Type B pancreatic cell (in vitro differentiated cells): ENCODE measurements around the gene CHID1. TPM values are rescaled to one million over a fixed set of nuclear protein-coding genes. Genes with fewer than 3 reads are reported as not detected.

Experiments
- DNase-seq: peaks from one replicate; pipeline ENCODE4 v3.0.0; 2021; ENCODE audit warnings: mixed read lengths; ENCODE audit not compliant: unreplicated experiment; ENCODE audit errors: extremely low spot score
- H3K27ac Mint-ChIP-seq: 2 replicates; pipeline ENCODE4 v1.8.0; 2021; ENCODE audit warnings: mild to moderate bottlenecking, mixed read lengths
- H3K27me3 Mint-ChIP-seq: 2 replicates; pipeline ENCODE4 v1.8.0; 2021; ENCODE audit warnings: mixed read lengths
- H3K36me3 Mint-ChIP-seq: 2 replicates; pipeline ENCODE4 v1.8.0; 2021; ENCODE audit warnings: mixed read lengths
- H3K4me1 Mint-ChIP-seq: one replicate; pipeline ENCODE4 v1.8.0; 2021; ENCODE audit warnings: mixed read lengths; ENCODE audit not compliant: unreplicated experiment
- H3K4me3 Mint-ChIP-seq: 2 replicates; pipeline ENCODE4 v1.8.0; 2021; ENCODE audit warnings: mild to moderate bottlenecking, mixed read lengths
- H3K9me3 Mint-ChIP-seq: 2 replicates; pipeline ENCODE4 v1.8.0; 2021; ENCODE audit warnings: mixed read lengths
- CTCF ChIP-seq: fragments of 200-600 bp; sonication (generic); conservative IDR thresholded peaks from 2 replicates; pipeline ENCODE4 v1.5.0; 2021; ENCODE audit warnings: antibody characterized with exemption, mild to moderate bottlenecking
- total RNA-seq: library from RNA; stranded (reverse); gene quantifications from 2 replicates; pipeline ENCODE4 v1.2.1, GENCODE V29; 2021; ENCODE audit warnings: low replicate concordance

CHID1 gene
- total RNA-seq, 1 donor from 2014 or later, result 98.9 TPM

DNA sequence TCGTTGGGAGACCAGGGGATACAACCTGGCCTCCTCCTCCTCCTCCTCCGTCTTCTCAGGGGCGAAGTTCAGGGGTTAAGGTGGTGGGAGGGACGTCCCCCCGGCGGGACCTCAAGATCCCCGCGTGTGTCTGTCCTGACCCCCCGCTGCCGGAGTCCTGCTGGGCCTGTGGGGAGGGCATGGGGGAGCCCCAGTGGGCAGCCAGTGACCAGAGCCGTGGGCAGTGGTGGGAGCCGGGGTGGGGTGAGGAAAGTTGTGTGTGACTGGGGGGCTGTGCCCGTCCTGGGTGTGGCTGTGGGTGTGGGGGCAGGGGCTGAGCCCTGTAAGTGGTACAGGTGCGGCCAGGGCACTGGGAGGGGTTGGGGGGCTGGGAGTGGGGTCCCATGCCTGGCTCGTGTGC, 57.8 kb downstream of the CHID1 start:
- H3K4me3 Mint-ChIP-seq, result no peak overlapping the region
- TF ChIP-seq CTCF, result no peak
- H3K36me3 Mint-ChIP-seq, result no peaks in the 10 kb centered on the region
- no peak overlapping the region for H3K27ac Mint-ChIP-seq
- no peaks in the 10 kb centered on the region for H3K4me1 Mint-ChIP-seq
- H3K9me3 Mint-ChIP-seq, result no peaks in the 10 kb centered on the region
- no peak for DNase-seq
- H3K27me3 Mint-ChIP-seq, result peaks cover 3% of the 10 kb centered on the region

- Mint-ChIP-seq H3K27ac (no peak overlapping the region), H3K4me3 (peak overlapping the region; percentile 84), H3K4me1 (peaks cover 4% of the 10 kb centered on the region), H3K27me3 (peaks cover 3% of the 10 kb centered on the region), H3K36me3 (no peaks in the 10 kb centered on the region), H3K9me3 (no peaks in the 10 kb centered on the region)
- no peak for DNase-seq
- peak; percentile 29 for TF ChIP-seq CTCF
These were observed 59.5 kb downstream of the CHID1 start for GRCh38 chr11:850775-851763.

DNA sequence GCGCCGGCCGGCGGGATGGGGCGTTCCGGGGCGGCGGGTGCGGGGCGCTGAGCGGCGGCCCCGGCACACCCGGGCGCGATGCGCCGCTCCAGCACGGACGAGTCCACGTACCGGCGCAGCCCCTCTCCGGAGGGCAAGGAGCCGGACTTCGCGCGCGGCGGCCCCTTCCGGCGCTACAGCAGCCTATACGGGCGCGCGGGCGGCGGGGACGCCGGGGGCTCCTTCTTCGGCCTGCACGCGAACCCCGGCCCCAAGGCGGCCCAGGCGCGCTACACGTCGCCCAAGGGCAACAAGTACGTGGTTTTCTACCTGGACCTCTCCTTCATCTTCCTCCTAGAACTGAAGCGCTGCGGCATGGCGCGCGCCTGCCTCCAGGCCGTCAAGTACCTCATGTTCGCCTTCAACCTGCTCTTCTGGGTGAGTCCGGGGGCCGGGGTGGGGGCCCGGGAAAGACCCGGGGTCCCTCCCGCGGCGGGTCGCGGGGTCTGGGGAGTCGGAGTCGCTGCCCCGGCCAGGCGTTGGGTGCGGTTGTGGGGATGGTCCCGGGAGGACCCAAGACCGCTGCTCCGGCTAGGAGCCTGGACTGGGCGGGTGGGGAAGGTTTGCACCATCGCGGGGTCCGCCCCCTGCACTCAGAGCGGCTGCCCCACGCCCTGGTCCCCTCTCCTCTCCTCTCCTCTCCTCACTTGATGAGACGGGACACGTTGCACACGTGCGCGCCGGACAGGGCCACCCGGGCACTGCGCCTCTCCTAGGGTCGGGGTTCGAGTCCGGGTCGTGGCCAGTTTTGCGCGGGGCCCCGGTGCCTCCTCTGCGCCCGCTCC, 60.4 kb downstream of the CHID1 start:
- Mint-ChIP-seq H3K27ac (no peak overlapping the region), H3K9me3 (no peaks in the 10 kb centered on the region), H3K27me3 (peaks cover 3% of the 10 kb centered on the region), H3K36me3 (no peaks in the 10 kb centered on the region), H3K4me1 (peaks cover 4% of the 10 kb centered on the region), H3K4me3 (peak overlapping the region; percentile 84)
- no peak for TF ChIP-seq CTCF
- DNase-seq, result no peak

DNA sequence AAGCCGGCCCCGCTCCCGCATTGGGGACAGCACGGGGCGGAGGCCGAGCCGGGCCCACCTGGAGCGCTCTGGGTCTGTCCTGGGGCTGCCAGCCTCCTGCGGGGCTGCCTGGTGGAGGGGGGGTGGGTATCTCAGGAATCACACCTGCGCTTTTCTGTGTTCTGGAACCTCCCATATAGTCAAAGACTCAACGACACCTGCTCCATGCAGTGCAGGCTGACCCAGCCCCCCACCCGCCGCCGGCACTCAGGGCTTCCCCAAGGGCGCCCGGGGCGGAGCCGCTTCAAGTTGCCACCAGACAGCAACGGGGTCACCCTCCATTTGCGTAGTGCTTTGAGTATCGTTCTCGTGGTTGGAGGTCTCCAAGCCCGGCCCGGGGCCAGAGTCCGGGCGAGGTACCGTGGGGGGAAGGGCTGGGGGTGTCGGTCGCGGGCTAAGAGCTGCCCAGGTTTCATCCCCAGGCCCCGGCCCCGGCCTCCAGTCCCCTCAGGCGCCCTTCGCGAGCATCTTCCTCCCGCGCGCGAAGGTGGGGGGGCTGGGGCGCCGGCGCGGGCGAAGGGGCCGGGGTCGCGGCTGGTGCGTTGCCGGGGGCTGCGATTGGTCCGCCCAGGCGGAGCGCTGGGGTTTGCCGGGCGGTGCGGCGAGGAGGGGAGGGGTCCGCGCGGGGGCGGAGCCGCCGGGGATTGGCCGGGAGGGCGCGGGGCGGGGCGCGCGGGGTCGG, 61.3 kb downstream of the CHID1 start:
- no peaks in the 10 kb centered on the region for H3K9me3 Mint-ChIP-seq
- H3K27ac Mint-ChIP-seq, result no peak overlapping the region
- H3K36me3 Mint-ChIP-seq, result no peaks in the 10 kb centered on the region
- no peak for TF ChIP-seq CTCF
- peaks cover 9% of the 10 kb centered on the region for H3K4me1 Mint-ChIP-seq
- H3K4me3 Mint-ChIP-seq, result peak overlapping the region; percentile 72
- H3K27me3 Mint-ChIP-seq, result peaks cover 3% of the 10 kb centered on the region
- peak; percentile 85 for DNase-seq

DNA sequence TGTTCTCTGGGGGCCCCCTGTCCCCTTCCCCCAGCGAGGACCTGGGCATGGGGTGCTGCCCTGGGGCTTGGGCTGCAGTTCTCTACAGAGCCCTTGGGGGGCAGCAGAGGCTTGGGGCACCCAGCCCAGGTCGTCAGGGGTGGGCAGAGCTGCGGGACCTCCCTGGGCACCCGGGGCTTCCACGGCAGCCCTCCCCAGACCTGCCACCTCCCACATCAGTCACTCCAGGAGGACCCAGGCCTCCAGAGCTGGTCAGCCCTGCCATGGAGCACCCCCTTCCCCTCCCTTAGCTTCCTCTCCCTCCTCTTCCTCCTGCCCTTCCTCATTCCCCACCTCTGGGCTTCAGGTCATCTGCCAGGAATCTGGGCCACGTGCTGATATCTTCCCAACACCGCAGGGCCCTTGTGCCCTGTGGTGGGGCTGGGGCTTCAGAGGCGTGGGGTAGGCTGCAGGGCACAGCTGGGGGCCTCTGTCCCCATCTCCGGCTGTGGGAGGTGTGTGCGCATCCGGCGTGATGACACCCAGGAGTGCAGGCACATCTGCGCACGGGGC, 62.2 kb downstream of the CHID1 start:
- DNase-seq, result no peak
- Mint-ChIP-seq H3K36me3 (no peaks in the 10 kb centered on the region), H3K4me3 (peak overlapping the region; percentile 68), H3K27ac (no peak overlapping the region), H3K9me3 (no peaks in the 10 kb centered on the region), H3K4me1 (peaks cover 9% of the 10 kb centered on the region), H3K27me3 (peaks cover 3% of the 10 kb centered on the region)
- TF ChIP-seq CTCF, result peak; percentile 79
